Measurements from ENCODE around the gene CACUL1. TPM values are rescaled to one million over a fixed set of nuclear protein-coding genes. Genes with fewer than 3 reads are reported as not detected.
"Not testable (repeated sequence)": the region's sequence is repeated elsewhere in the genome, so short reads cannot be mapped to it uniquely, and the experiment has no call there.

The CACUL1 gene
- total RNA-seq, 1 donor from 2014 or later, result 23.6 TPM

DNA sequence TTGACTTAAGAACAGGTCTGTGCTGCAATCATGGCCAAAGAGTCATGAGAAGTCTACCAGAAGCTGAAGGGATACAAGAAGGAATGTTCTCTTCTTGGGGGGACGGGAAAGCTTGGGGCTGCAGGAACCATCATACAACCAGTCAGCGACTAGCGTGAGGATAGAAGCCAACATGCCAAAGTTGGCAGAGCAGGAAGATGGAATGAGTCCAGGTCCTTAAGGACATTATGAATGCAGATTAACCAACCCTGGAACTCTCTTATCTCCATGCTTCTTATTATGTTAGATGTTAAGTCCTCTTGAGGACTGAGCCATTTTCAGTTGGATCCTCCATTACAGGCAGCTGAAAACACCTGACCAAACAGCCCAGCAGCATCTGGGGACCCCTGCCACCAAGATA, 17.2 kb upstream of the CACUL1 start:
- DNase-seq (ENCODE audit: missing footprints) (no peak), ATAC-seq (no peak)
- intact Hi-C loops (cut with DNase I), result no loop called here

DNA sequence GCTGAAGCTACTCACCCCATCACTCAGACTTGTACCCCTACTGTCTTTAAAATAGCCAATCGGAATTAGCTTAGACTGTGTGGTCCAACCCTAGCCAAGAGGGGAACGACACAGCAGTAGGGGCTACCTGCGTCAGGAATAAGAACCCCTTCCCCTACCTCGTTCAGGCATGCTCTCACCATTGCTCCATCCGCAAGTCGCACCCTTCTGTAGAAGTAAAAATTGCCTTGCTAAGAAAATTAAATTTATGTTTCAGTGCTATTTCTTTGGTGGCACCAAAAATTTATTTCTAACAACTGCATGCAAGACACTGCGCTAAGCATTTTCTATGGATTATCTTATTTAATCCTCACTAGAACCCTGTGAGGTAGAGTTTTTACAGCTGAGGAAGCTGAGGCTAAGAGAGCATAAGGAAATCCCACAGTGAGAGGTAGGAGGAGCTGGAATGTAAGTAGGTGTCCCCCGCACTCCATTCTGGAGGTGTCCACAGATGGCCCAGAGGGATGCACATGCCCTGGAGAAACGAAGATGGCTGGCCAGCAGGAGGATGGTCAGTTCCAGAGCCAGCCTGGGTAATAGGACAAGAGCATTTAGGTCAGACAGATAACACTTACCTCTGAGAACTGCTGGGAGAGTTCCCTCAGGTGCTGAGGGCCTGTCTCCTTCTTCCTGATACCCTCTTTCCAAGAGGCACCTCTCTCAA, 15.3 kb upstream of the CACUL1 start:
- intact Hi-C loops (cut with DNase I), result no loop called here
- ATAC-seq, result no peak

DNA sequence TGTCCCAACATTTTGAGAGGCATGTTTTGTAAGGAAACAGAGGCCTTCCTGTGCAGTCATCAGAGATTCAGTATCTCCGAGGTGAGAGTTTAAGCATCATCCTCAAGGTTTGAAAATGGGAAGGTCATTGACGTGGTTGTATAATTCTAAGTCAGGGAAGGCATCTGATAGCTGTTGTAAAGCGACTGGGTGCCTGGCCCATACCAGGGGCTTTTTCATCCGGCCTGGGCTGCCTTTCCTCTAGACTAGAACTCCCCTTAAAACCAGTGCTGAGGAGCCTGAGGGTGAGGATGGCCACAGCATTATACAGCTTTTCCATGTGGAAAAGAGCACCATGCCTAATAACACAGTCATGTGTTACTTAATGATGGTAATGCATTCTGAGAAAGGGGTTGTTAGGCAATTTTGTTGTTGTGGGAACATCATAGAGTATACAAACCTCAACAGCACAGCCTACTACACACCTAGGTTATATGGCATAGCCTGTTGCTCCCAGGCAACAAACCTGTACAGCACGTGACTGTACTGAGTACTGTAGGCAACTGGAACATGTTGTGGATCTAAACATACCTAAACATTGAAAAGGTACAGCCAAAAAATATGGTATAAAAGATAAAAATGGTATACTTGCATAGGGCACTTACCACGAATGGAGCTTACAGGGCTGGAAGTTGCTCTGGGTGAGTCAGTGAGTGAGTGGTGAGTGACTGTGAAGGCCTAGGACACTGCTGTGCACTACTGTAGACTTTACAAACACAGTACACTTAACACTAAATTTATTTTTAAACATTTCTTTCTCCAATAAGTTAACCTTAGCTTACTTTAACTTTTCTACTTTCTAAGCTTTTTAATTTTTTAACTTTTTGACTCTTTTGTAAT, 13.5 kb upstream of the CACUL1 start:
- no peak for ATAC-seq
- intact Hi-C loops (cut with DNase I), result no loop called here
- DNase-seq (ENCODE audit: missing footprints), result no peak

More for the DNA sequence above, 15.3 kb upstream of the CACUL1 start:
- DNase-seq (ENCODE audit: missing footprints), result no peak

DNA sequence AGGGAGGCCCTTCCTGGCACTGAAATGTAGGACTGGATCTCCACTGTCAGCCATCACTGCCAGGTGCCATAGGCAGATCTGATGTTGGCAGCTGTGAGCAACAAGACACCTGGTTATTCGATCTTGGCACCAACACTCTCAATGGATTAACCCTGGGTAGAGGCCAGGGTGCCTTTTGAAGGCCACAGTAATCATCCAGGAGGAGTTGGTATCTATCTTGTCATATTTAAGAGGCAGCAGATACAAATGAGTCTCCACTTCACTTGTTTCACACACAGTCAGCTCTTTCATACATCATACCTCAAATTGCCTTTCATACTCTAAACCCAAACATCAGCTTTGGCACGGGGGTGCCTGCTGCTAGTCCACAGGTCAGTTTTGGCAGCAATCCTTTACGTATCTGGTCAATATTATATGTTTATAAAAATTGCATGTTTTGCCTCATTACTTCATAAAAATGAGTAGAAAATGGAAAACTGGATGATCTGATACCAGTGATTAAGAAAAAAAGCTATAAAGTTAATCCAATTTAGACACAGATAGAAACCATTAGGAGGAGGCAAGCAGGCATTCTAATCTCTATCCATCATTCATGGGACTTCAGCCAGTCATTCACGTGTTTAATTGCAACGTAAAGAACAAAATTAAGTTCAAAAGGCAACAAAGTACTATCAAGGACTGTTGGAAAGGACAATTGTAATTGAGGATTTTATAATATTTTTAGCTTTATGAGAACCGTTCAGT, 12.7 kb upstream of the CACUL1 start:
- intact Hi-C loops (cut with DNase I), result no loop called here
- DNase-seq (ENCODE audit: missing footprints) (no peak), ATAC-seq (no peak)

DNA sequence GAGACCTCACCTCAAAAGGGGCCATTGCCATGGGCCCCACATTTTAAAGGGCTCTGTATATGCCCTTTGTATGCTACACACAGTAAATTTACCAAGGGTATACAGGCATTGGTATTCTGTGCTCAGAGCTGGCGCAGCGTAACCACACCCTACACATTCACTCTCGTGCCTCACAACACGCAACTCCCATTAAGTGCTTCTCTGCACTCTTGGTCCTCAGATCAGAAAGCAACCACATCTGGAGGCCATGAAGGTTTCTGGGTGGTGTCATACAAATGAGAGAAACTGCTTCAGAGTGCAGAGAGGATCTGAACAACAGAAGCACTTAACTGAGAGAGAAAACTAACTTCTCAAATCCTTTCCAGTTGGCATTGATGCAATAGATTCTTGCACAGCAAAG, 9.4 kb upstream of the CACUL1 start:
- no peak for ATAC-seq
- no peak for DNase-seq (ENCODE audit: missing footprints)
- intact Hi-C loops (cut with DNase I), result no loop called here

DNA sequence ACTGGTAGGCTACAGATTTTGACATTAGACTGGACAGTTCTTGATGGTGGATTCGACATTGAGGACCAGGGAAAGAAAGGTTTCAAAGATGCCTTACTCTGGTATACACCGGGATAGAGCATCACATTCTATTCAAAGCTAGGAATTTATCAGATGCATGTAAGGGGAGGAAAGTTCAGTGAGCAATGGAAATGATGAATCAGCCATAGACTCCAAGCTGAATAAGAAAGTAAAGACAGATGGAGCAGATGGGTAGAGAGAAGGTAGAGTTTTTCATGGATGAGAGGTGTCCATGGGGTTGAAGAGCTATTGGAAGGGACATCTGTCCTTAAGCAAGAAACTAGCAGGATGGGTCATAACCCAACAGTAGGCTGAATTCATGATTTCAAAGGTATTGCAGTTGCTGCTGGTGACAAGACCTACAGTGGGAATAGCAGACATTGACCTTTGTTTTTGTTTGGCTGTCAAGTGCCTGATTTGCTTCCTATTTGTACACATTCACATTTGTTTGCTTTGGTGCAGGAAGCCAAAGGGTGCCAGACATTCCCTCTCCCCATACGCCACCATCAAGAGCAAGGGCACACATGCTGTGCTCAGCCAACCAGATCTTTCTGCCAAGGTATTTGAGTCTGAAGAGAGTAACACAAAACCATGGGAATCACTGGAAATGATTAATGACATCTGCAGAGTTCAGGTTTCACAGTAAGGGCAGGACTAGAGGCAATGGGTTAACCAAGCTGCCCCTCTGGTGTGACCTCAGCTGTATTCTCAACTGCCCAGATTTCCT, 8.6 kb upstream of the CACUL1 start:
- intact Hi-C loops (cut with DNase I), result no loop called here
- DNase-seq (ENCODE audit: missing footprints) (no peak), ATAC-seq (no peak)

DNA sequence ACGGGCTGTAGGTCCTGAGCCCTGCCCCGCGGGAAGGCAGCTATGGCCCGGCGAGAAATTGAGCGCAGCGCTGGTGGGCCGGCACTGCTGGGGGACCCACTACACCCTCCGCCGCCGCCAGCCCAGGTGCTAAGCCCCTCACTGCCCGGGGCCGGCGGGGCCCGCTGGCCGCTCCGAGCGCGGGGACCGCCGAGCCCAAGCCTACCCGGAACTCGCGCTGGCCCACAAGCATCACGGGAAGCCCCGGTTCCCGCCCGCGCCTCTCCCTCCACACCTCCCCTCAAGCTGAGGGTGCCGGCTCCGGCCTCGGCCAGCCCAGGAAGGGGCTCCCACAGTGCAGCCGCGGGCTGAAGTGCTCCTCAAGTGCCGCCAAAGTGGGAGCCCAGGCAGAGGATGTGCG, 5.5 kb upstream of the CACUL1 start:
- ATAC-seq, result no peak
- DNase-seq (ENCODE audit: missing footprints), result no peak
- intact Hi-C loops (cut with DNase I), result no loop called here

DNA sequence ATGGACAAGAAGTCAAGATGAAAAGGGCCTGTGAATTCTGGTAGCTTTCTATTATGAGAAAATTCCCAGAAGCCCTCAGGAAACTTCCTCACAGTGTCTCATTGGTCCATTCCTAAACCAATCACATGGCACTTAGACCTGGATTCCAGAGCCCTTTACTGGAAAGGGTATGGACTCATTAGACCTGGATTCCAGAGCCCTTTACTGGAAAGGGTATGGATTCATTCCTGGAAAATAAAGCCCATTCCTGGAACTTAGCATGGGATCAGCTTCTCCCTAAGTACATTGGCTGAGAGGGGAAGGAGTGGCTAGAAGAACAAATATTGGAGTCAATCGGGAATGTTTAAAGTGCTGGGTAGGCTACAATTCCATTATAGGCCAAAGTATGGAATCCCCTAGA, 3.7 kb upstream of the CACUL1 start:
- ATAC-seq, result no peak
- DNase-seq (ENCODE audit: missing footprints), result no peak
- intact Hi-C loops (cut with DNase I), result loop anchor here (5.0 kb wide), 1 partner anchor 269 kb away; the partner anchor contains the start of gene NANOS1

DNA sequence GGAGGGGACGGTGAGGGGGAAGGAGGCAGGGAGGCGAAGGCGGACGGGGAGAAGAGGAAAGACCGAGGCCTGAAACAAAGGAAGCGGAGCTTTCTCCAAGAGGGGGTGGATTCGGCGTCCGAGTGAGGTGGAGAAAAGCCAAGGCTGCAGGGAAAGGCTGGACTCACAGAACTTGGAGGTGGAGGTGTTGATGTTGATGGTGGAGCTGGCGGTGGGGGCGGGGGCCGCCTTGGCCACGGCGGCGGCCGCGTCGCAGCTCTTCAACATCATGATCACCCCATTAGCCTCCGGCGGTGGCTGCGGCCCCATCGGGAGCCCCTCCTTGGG, 578 bp downstream of the CACUL1 start:
- ATAC-seq (no peak), DNase-seq (ENCODE audit: missing footprints) (peak; percentile 78)
- intact Hi-C loops (cut with DNase I), result no loop called here

DNA sequence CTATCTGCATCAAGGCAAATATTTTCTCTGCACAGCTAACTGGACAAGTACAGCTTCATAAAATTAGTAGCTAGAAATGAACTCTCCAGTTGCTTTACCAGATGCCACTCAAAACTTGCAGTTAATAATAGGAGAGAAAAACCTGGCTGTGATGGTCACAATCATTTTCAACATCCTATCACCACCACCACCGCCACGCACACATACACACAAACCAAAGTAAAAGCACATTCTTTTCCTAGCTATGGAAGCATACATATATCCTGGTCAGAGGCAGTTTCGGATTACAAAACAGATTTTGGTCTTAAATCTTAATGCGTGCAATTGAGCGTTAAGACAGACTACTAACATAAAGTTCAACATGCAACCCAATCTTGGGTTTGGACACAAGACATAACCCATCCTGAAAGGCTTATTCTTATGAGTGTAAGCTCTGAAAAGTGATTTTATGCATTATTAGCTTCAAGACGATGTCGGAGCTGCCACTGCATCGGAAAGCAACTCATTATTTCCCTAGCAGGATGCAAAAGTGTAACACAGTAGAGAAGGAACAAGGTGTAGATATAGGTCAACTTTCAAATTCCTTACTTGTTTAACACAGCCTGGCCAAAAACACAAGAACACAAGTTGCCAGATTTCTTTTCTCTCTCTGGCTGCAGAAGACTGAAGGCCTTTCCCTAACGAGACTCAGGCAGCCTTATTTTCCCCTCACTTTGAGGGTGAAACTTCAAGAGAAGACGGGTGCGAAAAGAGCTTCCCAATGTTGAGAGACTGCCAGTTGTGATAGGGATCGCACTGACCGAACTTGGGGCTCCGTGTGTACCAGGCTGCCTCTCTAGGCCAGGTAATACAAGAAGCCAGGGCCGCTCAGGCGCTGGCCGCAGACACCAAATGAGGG, 1.2 kb downstream of the CACUL1 start:
- DNase-seq (ENCODE audit: missing footprints) (no peak), ATAC-seq (no peak)
- intact Hi-C loops (cut with DNase I), result no loop called here

DNA sequence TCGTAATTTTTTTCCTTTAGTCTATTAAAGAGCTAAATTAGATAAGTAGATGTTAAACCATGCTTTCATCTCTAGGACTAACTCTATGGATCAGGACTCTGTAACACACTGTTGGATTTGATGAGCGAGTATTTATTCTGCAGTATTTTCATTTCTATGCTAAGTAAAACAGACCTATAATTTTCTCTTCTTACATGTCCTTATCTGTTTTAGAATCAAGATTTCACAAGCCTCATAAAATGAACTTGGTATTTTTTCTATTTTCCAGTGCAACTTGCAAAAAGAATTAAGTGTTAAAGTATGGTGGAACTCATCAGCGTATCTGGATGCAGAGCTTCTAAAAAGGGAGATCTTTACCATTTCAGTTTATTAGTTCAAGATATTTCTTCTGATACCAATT, 2.4 kb downstream of the CACUL1 start:
- intact Hi-C loops (cut with DNase I), result no loop called here
- DNase-seq (ENCODE audit: missing footprints) (no peak), ATAC-seq (no peak)

DNA sequence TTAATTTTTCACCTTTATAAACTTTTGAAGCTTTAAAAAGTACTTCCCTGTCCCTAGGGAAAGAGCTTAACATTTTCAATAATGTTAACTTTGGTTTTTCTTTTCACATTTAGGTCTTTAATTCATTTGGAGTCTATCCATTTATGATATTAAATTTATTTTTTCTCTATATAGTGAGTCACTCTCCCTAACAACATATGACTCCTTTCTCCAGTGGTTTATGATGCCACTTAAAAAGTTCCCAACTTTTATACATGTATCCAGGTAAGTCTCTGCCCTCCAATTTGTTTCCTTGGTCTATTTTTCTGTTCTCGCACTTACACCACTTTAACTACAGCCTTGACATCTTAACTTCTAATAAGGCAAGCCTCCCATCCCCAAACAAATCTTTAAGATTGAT, 3.5 kb downstream of the CACUL1 start:
- no peak for DNase-seq (ENCODE audit: missing footprints)
- ATAC-seq, result no peak
- intact Hi-C loops (cut with DNase I), result no loop called here

DNA sequence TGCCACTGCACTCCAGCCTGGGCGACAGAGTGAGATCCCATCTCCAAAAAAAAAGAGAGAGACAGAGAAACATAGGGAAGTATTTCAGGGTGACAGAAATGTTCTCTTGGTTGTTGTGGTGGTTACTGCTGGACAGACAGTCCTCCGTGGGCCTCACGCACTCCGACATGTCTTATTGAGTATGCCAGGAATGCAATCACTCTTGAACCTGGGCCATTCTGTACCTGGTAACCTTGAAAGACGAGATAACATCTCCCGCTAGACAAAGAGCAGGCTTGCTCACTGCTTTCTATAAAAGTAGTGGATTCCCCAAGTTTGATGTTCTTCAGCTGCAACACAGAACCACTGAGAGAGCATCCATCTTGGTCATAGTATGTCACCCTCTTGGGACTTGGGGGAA, 6.7 kb downstream of the CACUL1 start:
- intact Hi-C loops (cut with DNase I), result no loop called here
- ATAC-seq, result peak; percentile 23

DNA sequence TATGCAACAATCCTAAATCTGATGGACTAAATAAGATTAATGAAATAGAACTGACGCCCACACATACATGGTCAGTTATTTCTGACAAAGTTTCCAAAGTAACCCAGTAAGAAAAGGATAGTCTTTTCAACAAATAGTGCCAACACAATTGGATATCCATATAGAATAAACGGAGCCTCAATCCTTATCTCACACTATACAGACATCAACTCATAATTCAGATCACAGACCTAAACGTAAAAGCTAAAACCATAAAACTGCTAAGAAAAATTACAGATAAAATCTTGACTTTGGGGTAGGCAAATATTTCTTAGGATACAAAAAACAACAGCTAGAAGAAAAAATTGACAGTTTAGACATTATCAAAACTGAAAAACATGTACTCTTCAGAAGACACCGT, 8.5 kb downstream of the CACUL1 start:
- no peak for DNase-seq (ENCODE audit: missing footprints)
- intact Hi-C loops (cut with DNase I), result no loop called here
- ATAC-seq, result no peak

More for the DNA sequence above, 6.7 kb downstream of the CACUL1 start:
- DNase-seq (ENCODE audit: missing footprints), result no peak

DNA sequence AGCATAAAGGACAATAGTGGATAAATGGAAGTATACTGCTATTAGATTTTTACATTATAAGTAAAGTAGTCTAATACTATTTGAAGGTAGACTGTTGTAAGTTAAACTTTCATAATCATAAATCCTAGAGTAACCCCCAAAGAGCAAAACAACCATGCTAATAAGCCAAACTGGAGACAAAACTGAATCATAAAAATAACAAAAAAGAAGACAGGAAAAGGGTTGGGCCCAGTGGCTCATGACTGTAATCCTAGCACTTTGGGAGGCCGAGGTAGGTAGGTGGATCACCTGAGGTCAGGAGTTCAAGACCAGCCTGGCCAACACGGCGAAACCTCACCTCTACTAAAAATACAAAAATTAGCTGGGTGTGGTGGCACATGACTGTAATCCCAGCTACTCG, 9.7 kb downstream of the CACUL1 start:
- ATAC-seq, result no peak
- DNase-seq (ENCODE audit: missing footprints), result no peak
- intact Hi-C loops (cut with DNase I), result no loop called here

DNA sequence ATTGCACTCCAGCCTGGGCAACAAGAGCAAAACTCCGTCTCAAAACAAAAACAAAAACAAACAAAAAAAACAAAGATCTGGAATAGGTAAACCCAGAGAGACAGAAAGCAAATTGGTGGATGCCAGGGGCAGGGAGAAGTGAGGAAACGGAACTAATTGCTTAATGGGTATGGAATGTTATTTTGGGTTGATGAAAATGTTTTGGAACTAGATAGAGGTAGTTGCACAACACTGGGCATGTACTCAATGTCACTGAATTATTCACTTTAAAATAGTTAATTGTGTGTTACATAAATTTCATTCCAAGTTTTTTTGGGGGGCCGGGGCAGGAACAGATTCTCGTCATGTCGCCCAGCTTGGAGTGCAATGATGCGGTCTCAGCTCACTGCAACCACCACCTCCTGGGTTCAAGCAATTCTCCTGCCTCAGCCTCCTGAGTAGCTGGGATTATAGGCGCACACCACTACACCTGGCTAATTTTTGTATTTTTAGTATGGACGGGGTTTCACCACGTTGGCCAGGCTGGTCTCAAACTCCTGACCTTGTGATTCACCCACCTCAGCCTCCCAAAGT, 10.3 kb downstream of the CACUL1 start:
- DNase-seq (ENCODE audit: missing footprints); intact Hi-C loops (cut with DNase I): not testable (repeated sequence)
- ATAC-seq, result peak; percentile 61

DNA sequence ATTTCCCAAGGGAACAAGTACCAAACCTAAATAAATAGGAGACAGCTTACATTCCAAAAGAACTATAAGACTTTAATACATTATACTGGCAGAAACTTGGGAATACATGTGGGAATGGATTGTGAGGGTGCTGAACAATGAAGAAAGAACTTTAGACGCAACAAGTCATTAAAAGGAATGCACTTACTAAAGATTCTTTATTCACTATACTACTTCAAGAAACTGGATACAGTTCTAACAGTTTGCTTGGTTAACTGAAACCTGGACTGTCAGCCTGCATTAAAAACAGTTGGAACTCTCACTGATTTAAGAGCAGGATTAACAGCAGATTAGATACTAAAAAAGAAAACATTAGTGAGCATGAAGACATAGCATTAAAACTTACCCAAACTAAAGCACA, 12.0 kb downstream of the CACUL1 start:
- ATAC-seq (no peak), DNase-seq (ENCODE audit: missing footprints) (no peak)
- intact Hi-C loops (cut with DNase I), result no loop called here

DNA sequence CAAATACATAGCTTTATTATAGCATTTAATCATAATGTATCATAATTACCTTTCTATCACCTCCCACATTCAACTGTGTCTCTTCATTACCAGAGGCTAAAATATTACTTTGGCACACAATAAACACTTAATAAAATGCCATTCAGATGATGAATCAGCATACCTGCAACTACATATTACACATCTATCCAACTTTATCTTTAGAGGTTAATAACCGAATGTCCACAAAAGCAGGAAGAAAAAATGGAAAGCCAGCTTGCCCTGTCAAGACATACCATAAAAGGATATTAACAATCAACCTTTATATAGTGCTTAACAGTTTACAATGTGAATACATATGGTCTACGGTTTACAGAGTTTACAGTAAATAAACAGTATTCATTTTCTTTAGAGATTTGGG, 12.7 kb downstream of the CACUL1 start:
- ATAC-seq, result no peak
- DNase-seq (ENCODE audit: missing footprints), result no peak
- intact Hi-C loops (cut with DNase I), result no loop called here
